Inflammatory macrophage (primary cell): ENCODE results near the gene AATK.
"Not testable (repeated sequence)": the region's sequence is repeated elsewhere in the genome, so short reads cannot be mapped to it uniquely, and the experiment has no call there.

Experiments used
- DNase-seq, 2 donors: peaks; one replicate each; pipeline ENCODE4 v3.0.0-alpha.2; 2020 to 2022

AATK gene

DNA sequence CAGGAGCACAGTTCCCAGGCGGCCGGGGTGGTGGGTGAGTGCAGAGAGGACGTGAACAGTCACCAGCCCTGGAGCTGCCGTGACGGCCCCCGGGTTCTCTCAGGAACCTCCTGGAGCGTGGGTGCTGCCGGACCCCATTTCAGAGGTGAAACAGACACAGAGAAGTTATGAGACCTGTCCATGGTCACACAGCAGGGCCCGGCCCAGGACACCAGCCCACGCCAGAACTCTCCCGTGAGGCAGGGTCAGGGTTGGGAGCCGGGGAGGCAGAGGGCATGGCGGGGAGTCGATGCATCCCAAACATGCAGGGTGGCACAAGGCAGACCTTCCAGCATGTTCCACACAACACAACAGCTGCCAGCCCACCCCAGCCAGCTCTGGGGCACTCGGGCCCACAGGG, 4.5 kb downstream of the AATK start:
- no peak for DNase-seq

DNA sequence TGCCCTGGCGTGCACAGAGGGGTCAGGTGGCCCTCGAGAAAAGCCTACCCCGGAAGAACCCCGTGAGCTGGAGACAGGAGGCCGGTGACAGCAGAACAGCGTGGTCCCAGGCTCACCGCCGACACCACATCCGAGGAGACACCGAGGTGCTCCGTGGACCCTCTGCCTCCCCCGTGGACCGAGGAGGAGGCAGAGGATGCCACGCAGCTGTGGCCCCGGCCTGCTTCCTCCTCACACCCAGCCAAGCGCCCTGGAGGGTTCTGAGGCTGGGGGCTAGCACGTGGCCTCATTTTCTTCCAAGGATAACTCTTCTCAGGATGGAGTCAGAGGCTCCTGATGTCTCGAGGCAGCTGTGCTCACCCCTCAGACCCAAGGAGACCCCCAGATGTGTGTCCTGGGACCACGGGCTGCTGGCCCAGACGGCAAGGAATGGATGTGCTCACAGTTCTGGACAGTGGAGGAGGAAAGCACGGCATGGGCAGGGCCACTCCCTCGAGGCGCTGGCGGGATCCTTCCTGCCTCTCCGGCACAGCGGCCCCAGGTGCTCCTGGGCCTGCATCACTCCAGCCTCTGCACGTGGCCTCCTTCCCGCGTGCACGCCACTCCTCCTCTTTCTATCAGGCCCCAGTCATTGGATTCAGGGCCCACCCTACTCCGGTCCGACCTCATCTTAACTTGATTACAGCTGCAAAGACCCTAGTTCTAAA, 5.1 kb downstream of the AATK start:
- DNase-seq: no peak

DNA sequence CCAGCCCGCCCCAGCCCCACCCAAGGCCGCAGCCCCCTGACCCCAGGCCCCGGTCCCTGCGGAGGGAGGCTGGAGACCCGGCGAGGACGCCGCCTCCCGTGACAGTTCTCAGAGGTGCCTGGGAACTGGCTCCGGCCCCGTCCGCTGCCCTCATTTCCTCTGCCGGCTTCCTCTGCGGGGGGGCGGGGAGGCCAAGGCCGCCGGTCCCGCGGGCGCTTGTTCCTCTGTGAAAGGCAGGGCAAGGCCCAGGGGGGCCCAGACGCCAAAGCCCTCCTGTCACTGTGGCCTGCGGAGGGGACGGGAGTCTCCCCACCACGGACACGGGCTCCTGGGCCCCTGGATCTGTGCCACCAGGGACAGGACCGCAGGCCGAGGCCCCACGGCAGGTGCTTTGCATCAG, 5.7 kb downstream of the AATK start:
- peak; percentile 56 to 66 for DNase-seq

DNA sequence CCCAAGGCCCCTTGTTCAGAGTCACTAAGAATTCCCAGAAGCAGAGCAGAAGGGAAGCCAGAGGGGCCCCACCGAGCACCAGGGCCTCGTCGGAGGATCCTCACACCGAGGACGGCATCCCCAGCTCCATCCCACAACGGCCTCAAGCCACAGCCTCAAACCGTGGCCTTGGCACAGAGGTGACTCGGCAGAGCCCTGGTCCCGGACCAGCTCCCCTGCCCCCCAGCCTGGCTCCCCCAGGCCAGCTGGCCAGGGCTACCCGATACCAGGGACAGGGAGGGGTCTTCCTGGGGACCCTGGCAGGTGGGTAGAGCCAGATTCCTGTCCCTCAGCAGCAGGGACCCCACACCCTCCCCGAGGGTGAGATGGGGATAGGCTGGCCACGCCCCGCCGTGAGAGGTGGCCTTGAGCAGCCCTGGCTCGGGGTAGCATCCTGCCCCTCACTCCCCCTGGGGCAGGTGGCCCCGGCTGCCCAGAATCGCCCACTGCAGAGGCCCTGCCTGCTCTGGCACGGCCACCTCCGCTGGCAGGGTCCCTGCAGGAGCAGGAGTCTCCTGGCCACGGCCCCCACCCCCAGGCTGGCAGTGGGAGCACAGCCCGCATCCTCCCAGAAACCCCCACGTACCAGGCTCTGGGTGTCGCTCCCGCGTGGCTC, 6.3 kb downstream of the AATK start:
- DNase-seq: no peak

DNA sequence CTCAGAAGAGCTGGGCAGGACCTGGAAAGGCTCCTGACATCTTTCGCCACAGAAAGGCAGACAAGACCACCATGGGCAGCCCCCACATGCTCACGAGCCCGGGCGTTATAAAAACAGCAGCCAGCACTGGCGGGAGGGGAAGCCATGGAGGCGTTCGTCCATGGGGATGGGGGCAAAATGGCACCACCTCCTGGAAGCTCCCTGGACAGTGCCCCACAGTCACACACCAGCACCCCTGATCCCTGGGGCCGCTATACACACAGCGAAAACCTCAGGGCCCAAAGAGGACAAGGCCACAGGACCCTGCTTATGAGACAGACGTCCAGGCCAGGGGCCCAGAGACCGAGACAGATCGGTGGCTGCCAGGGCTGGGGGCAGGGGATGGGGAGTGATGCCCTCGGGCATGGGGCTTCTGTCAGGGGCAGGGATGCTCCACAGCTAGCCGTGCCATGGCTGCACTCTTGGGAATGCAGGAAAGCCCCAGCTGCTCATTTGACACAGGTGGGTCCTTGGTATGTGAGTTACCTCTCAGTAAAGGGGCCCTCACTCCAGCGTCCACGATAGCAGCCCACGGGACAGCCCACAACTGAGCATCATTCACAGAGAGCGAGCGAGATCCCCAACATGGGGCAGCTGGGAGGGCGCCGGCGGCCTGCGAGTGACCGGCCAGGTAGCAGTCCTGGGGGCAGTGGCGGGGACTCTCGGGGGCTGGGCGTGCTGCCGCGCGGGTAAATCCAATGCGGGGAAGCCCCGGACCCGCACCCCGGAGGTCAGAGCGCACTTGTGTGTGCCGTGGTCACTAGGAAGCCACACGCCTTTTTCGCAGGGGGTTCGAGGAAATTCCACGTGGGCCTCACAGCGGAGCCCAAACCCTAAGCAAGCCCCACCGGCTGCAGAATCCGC, 7.1 kb downstream of the AATK start:
- no peak for DNase-seq

DNA sequence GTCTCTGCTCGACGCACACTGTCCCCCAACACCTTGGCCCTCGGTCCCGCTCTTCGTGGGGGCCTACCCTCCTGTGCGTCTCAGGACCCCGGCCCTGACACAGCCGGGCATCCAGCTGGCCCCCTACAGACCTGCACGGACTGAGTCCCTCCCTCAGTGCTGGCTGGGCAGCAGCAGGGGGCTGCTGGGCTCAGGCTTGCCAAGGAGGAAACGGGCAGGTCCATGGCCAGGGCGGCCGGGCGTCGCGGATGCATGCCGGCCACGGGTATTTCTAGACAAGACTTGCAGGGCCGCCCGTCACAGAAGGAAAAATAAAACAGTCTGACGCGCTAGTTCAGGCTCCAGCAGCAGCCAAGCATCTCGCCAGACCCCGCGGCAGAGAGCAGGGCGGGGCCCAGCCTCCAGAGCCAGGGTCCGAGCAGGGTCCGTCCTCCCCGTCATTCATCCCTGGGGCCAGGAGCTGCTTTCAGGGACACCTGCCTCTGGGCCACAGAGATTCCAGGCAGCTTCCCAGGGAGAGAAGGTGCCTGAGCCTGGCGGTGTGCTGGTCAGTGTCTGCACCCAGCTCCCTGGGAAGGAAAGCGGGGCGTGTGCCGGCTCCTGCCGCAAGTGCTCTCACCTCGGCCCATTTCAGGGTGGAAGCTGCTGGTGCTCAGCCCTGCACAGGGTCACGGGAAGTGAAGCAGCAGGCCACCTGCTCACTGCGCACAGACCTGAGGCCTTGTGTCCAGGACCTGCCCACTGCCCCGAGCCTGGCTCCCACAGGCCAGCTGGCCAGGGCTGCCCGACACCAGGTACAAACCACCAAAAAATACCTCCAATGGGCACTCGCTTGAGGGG, 8.0 kb downstream of the AATK start:
- DNase-seq: no peak

DNA sequence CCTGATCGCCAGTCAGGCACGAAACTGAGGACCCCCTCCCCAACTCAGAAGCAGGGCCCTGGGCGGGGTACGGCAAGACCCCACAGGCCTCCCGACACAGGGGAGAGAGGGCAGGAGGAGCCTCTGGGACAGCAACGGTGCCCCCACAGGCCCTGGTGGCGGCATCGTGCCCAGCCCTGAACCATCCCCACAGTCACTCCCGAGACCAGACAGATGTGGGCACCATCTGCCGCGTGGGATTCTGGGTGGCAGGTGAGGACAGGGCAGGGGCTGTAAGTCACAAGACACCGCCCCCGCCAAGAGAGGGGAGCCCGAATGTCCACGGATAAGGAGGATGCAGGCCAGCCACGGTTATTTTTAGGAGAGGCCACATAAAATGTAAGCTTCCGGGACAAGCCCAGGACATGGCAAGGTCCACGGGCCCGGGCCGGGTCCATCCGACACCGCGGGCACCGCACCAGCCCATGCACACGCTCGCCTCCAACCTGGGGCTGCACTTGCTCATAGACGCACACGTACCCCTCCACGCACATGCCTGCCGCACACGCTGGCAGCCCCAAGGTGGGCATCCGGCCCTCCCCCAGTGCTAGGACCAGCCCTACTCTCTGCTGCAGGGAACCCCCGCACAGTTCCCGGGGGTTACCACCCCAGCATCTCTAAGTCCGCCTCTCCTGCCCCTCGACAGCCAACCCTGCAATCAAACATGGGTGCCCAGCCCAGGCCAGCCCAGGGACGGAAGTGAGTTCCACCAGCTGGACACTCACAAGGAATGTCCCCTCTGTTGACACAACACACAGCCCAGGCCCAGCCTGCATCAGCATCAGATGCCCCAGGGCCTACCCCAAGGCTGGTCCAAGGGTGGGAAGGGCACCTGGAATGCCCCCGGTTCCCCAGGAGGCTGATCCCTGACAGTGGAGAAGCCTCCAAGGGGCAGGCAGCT, 8.9 kb downstream of the AATK start:
- DNase-seq: no peak

DNA sequence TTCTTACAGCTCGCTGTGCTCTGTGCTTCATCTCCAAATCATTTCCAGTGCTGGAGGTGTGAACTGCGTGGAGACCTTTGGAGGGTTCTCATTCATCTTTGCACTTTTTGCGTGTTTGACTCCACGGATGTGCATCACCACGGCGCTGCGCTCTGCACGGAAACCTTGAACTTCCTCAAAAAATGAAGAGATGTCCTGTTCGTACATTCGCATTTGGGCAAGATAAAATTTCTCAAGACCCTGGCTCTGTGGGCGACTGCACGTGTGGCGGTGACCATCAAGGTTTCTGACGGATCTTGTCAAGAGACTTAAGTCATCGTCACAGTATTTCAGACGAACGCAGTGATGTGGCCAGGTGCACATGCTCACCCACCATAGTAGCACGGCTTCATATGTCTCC, 11.1 kb downstream of the AATK start:
- DNase-seq: peak; percentile 77 to 79

DNA sequence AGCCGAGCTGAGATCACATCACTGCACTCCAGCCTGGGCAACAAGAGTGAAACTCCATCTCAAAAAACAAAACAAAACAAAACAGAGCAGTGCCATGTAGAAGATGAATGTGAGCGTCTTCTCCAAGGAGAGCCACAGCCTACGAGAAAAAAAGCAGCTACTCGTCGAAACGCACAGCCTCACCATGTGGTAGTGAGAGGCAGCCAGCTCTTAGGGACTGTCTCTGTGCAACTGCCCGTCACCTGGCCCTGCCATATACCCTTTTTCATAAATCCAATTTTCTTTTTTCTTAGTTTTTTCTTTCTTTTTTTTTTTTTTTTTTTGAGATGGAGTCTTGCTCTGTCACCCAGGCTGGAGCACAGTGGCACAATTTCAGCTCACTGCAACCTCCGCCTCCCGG, 12.0 kb downstream of the AATK start:
- DNase-seq: not testable (repeated sequence)

DNA sequence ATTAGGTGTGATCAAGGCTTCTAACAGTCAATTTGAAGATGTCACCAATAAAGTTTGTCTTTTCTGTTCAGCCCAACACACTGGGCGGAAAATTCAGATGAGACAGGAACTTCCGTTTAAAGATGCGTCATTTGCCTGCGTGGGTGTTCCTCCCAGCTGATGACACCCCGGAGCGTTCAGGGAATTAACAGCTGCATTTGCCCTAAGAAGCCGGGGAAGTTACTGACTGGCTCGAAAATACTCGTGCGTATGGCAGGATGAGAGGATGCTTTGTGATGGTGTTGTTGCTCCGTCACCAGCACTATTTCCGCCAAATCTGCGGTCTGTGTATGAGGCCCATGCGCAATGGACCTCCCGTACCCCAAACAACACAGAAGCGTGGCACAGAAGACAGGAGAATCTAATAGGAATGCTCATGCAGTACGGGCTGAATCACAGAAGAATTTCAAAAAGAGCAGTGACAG, 12.6 kb downstream of the AATK start:
- DNase-seq: peak; percentile 94 to 96

DNA sequence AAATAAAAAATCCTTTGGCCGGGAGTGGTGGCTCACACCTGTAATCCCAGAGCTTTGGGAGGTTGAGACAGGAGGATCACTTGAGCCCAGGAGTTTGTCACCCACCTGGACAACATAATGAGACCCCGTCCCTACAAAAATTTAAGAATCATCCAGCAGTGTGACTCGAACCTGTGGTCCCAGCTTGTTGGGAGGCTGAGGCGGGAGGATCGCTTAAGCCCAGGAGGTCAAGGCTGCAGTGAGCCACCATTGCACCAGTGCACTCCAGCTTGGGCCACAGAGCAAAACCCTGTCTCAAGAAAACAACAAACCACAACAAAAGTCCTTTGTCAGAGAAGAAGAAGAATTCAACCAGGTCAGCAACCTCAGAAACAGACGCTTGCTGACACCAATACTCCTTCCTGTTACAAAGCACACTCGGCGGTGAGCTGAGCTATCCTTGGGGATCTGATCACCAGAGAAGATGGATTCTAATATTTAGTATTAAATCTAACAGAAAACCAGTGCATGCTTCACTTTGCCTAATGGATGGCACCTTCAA, 13.7 kb downstream of the AATK start:
- peak; percentile 11 to 19 for DNase-seq

DNA sequence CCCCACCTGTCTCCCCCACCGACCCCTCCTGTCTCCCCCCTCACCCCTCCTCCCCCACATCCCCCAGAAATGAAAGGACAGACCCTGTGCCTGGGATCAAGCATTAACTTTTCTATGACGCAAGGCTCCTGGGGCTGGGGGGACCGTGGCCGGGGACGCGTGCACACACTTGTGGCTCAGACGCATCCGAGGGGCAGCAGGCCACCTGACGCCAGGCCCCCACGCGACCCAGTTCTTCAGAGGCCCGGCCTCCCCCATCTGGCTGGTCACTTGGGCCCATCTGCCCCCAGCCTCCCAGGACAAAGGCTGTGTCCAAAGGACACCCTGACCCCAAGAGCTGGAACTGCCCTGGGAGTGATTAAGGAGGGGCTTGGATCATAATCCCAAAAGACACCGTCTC, 14.7 kb downstream of the AATK start:
- DNase-seq: no peak

DNA sequence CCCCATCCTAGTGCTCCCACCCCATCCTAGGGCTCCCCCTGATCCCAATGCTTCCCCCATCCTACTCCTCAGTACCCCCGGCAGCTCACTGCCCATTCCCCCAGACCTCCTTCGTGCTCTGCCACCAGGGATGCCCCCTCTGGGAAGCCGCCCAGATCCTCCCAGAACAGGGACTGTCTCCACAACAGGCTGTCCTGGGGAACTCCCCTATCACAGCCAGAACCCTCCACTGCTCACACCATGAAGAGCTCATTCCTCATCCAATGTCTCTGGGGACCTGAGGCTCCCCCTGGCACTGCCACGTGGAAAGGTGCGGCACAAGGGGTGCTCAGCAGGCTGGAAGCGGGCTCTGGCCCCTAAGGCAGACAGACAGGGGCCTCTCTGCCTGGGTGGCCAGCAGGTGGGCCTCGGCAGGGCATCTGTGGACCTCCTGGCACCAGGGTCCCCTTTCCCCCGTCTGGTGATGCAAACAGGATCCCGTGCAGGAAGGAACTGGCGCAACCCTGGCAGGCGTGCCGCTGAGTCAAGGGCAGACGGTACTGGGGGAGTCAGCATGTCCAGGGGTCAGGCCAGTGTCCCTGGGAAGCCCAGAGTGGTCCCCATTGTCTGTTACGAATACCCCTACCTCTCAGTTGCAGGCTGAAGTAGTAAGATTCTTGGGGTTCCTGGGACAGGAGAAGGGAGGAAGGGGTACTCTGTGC, 15.5 kb downstream of the AATK start:
- DNase-seq: peak; percentile 75 to 76

DNA sequence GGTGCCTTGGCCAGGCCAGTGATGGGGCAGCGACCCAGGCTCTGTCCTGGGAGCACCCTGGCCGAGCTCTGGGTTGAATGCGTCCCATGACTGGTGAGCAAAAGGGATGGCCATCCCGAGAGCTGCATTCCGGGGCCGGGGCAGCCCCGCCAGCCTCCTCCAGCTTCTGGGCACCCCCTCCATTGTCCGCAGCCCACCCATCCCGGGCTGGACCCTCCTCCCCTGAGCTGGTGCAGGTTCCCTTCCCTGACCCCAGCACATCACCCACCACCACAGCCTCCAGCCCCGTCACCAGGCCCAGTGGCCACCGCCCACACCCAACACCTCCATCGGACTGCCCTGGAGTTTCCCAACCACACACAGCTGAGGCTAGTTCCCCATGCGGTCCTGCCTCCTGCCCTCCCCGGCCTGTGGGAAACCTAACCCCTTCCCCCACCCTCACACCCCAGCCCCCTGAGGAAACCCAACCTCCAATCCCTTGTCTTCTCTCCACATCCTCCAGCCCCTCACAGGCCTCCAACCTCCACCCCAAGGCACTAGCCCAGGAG, 17.0 kb downstream of the AATK start:
- peak; percentile 63 to 82 for DNase-seq

DNA sequence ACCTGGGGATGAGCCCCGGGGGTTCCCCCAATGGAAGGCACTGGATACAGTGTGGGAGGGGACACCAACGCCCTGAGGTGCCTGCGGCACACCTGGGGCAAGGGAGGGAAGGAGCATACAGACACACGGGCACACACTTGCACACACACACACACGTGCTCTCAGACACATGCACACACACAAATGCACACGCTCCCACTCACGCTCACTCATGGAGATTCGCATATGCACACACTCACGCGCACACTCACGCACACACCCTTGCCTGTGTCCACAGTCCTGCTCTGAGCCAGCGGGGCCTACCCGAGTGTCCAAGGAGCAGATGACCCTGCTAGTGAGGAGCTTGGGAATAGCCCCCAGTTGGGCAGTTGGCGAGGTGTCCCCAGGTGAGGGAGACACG, 17.4 kb downstream of the AATK start:
- no peak for DNase-seq

DNA sequence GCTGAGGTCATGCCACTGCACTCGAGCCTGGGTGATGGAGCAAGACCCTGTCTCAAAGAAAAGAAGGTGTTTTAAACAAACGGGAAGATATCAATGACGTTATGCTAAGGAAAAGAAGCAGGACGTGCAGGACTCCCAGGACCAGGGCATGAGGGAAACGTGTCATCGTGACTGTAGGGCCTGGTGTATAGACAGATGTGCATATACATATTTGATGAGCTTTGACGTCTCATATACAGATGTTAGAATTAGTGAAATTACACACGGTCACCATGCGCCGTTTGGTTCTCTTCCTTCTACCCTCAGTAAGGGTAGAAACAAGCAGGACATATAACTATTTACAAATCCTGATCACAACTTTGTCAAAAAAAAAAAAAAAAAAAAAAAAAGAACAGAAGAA, 18.3 kb downstream of the AATK start:
- no peak for DNase-seq

DNA sequence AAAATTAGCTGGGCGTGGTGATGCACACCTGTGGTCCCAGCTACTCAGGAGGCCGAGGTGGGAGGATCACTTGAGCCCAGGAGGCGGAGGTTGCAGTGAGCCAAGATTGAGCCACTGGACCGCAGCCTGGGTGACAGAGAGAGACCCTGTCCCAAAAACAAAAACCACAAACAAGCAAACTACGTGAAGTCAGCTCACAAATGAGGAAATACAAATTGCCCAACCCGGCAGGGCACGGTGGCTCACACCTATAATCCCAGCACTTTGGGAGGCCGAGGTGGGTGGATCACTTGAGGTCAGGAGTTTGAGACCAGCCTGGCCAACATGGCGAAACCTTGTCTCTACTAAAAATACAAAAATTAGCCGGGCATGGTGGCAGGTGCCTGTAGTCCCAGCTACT, 19.8 kb downstream of the AATK start:
- DNase-seq: not testable (repeated sequence)

DNA sequence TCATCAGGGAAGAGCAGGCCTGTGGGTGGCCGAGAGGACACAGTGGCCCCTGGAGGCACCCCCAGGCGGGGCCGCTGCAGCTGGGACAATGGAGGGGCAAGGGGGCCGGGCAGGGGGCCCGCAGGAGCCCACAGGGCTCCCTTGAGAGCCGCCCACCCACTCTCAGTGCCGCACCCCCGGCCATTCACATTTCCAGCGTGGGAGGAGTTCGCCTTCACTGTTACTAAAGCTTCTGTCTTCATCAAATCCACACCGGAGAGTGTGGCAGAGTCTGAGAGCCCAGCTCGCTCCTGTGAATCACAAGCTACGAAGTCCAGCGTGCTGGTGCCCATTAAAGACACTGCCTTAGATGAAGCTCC, 21.6 kb downstream of the AATK start:
- no peak for DNase-seq

DNA sequence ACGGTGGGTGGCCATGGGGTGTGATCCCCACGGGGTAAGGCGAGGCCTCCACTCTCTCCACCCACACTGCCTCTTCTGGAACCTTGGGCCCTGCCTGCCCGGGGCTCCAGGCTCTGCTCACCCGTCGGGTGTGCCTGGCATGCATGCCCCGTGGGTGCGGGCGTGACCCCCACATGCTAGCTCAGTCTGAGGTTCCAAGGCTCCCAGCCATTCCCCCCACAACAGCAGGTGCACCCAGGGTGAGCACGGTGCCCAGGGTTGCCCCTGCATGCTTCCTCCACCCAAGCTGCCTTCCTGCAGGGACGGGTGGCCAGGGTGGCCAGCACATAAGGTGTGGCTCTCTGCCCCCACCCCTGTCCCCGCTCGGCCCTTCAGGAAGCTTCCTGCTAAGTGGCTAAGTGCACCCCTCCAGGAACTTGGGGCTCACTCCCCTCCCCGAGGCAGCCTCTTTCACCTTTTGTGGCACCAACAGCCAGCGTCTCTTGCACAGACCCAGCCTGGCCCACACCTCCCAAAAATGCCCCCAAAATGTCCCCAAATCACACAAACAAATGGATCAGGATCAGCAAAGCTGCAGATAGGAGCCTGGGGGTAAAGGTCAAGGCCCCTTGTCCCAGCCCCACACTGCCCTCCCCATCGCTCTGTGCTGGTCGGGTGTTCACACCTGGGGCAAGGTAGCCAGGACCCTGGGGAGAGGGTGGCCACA, 22.2 kb downstream of the AATK start:
- DNase-seq: no peak

DNA sequence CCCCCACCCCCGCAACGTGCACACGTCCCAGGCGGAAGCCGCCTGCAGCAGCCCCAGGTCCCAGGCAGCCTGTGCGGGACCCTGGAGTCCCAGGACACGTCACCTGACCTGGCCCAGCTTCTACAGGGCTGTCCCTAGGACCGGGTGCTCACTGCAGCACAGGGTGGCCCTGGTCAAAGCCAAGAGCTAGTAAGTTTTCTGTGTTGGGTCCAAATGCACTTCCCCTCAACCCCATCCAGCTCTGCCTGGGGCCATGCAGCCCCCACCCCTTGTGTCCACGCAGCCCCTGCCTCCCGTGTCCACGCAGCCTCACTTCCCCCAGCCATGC, 22.9 kb downstream of the AATK start:
- no peak for DNase-seq
